HL-60 (cell line): ENCODE measurements around the gene ZNF664.

Experiments
- DNase-seq, 2 experiments: peaks; one replicate each; pipeline ENCODE4 v3.0.0-alpha.2; 2010 to 2020; ENCODE audit warnings: low read depth in 1 of 2, low spot score in 1 of 2
- H3K27ac ChIP-seq: fragments of 250-450 bp; sonication (Bioruptor Pico); replicated peaks from 2 replicates; pipeline ENCODE4 v1.5.1; 2020; ENCODE audit warnings: mild to moderate bottlenecking, moderate library complexity
- H3K27me3 ChIP-seq: fragments of 250-450 bp; sonication (Bioruptor Pico); 2 replicates; pipeline ENCODE4 v1.5.1; 2021; ENCODE audit warnings: mild to moderate bottlenecking, moderate library complexity; ENCODE audit not compliant: insufficient read depth, poor library complexity, severe bottlenecking
- H3K4me3 ChIP-seq: replicated peaks from 2 replicates; pipeline ENCODE4 v1.5.1; 2011; ENCODE audit warnings: mild to moderate bottlenecking, control low read depth, low read length; ENCODE audit not compliant: insufficient read depth
- GABPA ChIP-seq: IDR thresholded peaks from 2 replicates; pipeline ENCODE4 v1.6.1; 2012; ENCODE audit warnings: low read depth
- POLR2AphosphoS5 ChIP-seq: IDR thresholded peaks from 2 replicates; pipeline ENCODE4 v1.6.1; 2012; ENCODE audit warnings: low read depth
- SPI1 ChIP-seq: IDR thresholded peaks from 2 replicates; pipeline ENCODE4 v1.6.1; 2012; ENCODE audit warnings: low read depth, mild to moderate bottlenecking, borderline replicate concordance
- TF ChIP-seq, protein P1 (sequence below): IDR thresholded peaks from 2 replicates; pipeline ENCODE4 v1.6.1; 2012; ENCODE audit warnings: low read depth; ENCODE audit not compliant: insufficient replicate concordance
- TF ChIP-seq, protein P2 (sequence below): IDR thresholded peaks from one replicate; pipeline ENCODE4 v1.5.1; 2011; ENCODE audit warnings: low read length, control low read depth, inconsistent platforms; ENCODE audit not compliant: insufficient read depth

The ZNF664 gene

DNA sequence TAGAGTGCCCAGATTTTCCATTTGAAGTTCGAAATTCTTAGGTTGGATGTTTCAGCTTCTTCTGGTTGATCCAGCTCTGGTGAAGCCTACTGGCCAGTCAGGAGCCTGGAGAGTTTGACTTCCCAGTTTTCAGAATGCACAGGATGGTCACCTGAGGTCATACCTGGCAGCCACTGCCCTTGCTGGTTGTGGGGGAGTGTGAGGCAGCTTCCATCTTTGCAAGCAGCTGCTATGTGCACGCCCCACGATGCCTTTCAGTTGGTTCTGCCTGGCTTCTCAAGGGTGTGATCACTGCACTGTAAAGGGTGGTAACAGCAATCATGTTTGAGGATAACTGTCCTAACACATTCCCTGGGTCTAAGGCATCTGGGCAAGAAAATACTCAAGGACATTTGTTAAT lies 15.8 kb upstream of the ZNF664 start:
- DNase-seq: no peak
- H3K4me3 ChIP-seq: no peak overlapping the region
- no peak for TF ChIP-seq SPI1
- no peak overlapping the region for H3K27ac ChIP-seq
- H3K27me3 ChIP-seq: no peaks in the 10 kb centered on the region

DNA sequence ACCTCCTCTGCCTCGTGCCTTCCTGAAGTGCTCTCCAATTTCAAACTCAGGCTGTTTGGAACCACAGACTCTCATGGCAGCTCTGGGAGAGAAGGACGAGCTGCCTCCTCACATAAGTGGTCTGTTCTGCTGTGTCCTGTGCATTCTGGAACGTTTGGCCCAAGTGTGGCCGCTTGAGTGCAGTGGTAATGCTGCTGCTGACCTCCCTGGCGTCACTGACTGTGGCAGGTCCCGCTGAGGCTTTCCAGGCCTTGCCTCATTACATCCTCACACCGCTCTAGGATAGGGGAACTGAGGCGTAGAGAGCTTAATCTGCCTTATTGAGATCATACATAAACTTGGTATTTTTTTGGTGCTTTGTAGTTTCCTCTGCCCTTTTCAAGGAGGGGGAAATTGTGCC lies 14.6 kb upstream of the ZNF664 start:
- no peak for DNase-seq
- no peak overlapping the region for H3K4me3 ChIP-seq
- TF ChIP-seq, protein P1, sequence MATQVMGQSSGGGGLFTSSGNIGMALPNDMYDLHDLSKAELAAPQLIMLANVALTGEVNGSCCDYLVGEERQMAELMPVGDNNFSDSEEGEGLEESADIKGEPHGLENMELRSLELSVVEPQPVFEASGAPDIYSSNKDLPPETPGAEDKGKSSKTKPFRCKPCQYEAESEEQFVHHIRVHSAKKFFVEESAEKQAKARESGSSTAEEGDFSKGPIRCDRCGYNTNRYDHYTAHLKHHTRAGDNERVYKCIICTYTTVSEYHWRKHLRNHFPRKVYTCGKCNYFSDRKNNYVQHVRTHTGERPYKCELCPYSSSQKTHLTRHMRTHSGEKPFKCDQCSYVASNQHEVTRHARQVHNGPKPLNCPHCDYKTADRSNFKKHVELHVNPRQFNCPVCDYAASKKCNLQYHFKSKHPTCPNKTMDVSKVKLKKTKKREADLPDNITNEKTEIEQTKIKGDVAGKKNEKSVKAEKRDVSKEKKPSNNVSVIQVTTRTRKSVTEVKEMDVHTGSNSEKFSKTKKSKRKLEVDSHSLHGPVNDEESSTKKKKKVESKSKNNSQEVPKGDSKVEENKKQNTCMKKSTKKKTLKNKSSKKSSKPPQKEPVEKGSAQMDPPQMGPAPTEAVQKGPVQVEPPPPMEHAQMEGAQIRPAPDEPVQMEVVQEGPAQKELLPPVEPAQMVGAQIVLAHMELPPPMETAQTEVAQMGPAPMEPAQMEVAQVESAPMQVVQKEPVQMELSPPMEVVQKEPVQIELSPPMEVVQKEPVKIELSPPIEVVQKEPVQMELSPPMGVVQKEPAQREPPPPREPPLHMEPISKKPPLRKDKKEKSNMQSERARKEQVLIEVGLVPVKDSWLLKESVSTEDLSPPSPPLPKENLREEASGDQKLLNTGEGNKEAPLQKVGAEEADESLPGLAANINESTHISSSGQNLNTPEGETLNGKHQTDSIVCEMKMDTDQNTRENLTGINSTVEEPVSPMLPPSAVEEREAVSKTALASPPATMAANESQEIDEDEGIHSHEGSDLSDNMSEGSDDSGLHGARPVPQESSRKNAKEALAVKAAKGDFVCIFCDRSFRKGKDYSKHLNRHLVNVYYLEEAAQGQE: no peak
- no peak for TF ChIP-seq GABPA
- no peak for TF ChIP-seq SPI1
- TF ChIP-seq, protein P2, sequence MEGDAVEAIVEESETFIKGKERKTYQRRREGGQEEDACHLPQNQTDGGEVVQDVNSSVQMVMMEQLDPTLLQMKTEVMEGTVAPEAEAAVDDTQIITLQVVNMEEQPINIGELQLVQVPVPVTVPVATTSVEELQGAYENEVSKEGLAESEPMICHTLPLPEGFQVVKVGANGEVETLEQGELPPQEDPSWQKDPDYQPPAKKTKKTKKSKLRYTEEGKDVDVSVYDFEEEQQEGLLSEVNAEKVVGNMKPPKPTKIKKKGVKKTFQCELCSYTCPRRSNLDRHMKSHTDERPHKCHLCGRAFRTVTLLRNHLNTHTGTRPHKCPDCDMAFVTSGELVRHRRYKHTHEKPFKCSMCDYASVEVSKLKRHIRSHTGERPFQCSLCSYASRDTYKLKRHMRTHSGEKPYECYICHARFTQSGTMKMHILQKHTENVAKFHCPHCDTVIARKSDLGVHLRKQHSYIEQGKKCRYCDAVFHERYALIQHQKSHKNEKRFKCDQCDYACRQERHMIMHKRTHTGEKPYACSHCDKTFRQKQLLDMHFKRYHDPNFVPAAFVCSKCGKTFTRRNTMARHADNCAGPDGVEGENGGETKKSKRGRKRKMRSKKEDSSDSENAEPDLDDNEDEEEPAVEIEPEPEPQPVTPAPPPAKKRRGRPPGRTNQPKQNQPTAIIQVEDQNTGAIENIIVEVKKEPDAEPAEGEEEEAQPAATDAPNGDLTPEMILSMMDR: no peak
- no peak for TF ChIP-seq POLR2AphosphoS5
- H3K27me3 ChIP-seq: no peaks in the 10 kb centered on the region
- no peak overlapping the region for H3K27ac ChIP-seq

DNA sequence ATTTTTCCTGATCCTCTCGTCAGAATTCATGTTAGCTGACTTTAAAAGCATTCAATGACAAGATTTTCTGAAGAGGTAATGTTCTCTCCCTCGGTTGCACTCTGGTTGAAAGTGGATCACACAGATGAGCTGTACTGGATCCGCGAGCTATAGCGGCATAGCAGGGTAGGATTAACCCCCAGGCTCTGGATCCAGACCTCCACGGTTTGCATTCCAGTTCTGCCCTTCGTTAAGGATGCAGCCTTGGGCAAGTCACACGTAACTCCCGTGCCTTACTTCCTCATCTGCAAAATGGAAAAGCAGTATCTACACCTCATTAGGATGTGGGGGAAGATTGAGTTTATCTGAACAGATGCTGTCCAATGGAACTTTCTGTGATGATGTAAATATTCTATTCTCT lies 14.1 kb upstream of the ZNF664 start:
- no peak overlapping the region for H3K27ac ChIP-seq
- H3K27me3 ChIP-seq: no peaks in the 10 kb centered on the region
- no peak for TF ChIP-seq POLR2AphosphoS5
- TF ChIP-seq GABPA: no peak
- TF ChIP-seq, protein P2: no peak
- TF ChIP-seq, protein P1: no peak
- no peak for TF ChIP-seq SPI1
- DNase-seq: no peak
- H3K4me3 ChIP-seq: no peak overlapping the region

DNA sequence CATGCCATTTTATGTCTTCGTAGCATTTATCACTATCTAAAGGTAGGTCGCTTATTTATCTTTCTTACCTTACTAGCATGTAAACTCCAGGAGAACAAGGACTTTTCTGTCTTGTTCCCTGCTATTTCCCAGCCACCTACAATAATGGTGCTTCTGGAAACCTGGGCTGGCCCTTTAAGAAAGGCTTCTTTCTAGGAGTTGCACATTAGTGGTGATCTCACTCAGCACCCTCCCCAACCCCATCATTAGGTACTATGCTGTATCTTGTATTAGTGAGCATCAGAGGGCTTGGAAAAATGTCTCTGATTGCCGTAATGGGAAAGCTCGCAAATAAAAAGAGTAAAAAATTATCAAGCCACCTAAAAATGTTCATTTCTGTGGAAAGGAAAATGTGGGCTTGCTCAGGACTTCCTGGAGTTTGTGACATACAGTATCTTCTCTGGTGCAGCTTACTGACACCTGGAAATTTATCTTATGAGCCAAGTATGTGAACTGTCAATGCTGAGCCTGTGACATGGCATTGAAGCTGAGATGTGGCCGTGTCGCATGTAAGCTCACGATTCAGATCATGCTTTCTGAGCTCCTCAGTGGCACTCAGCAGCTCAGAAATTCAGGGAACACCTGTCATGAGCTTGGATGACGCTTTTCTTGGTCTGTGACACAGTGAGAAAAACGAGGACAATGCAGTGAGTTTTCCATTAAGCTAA lies 12.8 kb upstream of the ZNF664 start:
- no peak for DNase-seq
- no peak overlapping the region for H3K27ac ChIP-seq
- no peaks in the 10 kb centered on the region for H3K27me3 ChIP-seq
- TF ChIP-seq GABPA (no peak), POLR2AphosphoS5 (no peak), SPI1 (no peak)
- TF ChIP-seq, protein P2: no peak
- TF ChIP-seq, protein P1: no peak
- H3K4me3 ChIP-seq: no peak overlapping the region
